OCI-LY1 (cell line): Measurements from ENCODE around the gene MAX.

ENCODE experiments used
- H2AFZ ChIP-seq: fragments of 200-600 bp; sonication (generic), shearing (Covaris generic); 2 replicates; pipeline ENCODE4 v1.6.0; 2014; ENCODE audit warnings: antibody characterized with exemption, mild to moderate bottlenecking, low read length
- H3F3A ChIP-seq: fragments of 200-600 bp; sonication (generic), shearing (Covaris generic); 2 replicates; pipeline ENCODE4 v1.6.0; 2014; ENCODE audit warnings: mild to moderate bottlenecking, antibody characterized with exemption, low read length, moderate library complexity; ENCODE audit not compliant: insufficient read depth
- H3K27ac ChIP-seq: fragments of 200-600 bp; sonication (generic); 2 replicates; pipeline ENCODE4 v1.5.1; 2014; ENCODE audit warnings: low read length, mixed run types, mild to moderate bottlenecking, low read depth; ENCODE audit not compliant: poor library complexity, severe bottlenecking
- H3K27me3 ChIP-seq: fragments of 200-600 bp; sonication (generic); 2 replicates; pipeline ENCODE4 v1.6.0; 2014; ENCODE audit warnings: antibody characterized with exemption, mild to moderate bottlenecking, low read length, moderate library complexity; ENCODE audit not compliant: insufficient read depth
- H3K36me3 ChIP-seq: fragments of 200-600 bp; sonication (generic); 2 replicates; pipeline ENCODE4 v1.6.1; 2014; ENCODE audit warnings: mild to moderate bottlenecking, antibody characterized with exemption, low read length, moderate library complexity, mixed read lengths; ENCODE audit not compliant: insufficient read depth
- H3K4me1 ChIP-seq: fragments of 200-600 bp; sonication (generic); 2 replicates; pipeline ENCODE4 v1.5.1; 2014; ENCODE audit warnings: mild to moderate bottlenecking, low read length, moderate library complexity; ENCODE audit not compliant: insufficient read depth, severe bottlenecking
- H3K4me2 ChIP-seq: fragments of 200-600 bp; sonication (generic), shearing (Covaris generic); 2 replicates; pipeline ENCODE4 v1.6.1; 2014; ENCODE audit warnings: low read length
- H3K4me3 ChIP-seq: fragments of 200-600 bp; sonication (generic); 2 replicates; pipeline ENCODE4 v1.5.1; 2014; ENCODE audit warnings: low read length, low read depth, mild to moderate bottlenecking, mixed read lengths; ENCODE audit not compliant: poor library complexity, severe bottlenecking
- H3K79me2 ChIP-seq: fragments of 200-600 bp; shearing (Covaris generic); 2 replicates; pipeline ENCODE4 v1.6.1; 2016; ENCODE audit warnings: mixed run types, low read length, mixed read lengths; ENCODE audit not compliant: insufficient read depth
- H3K9ac ChIP-seq: fragments of 200-600 bp; sonication (generic), shearing (Covaris generic); 2 replicates; pipeline ENCODE4 v1.6.1; 2014; ENCODE audit warnings: mild to moderate bottlenecking, low read length, mixed read lengths
- H3K9me2 ChIP-seq: fragments of 200-600 bp; sonication (generic), shearing (Covaris generic); 2 replicates; pipeline ENCODE4 v1.6.1; 2014; ENCODE audit warnings: low read depth, mild to moderate bottlenecking, low read length, mixed read lengths
- H3K9me3 ChIP-seq: fragments of 200-600 bp; shearing (Covaris generic); 2 replicates; pipeline ENCODE4 v1.6.1; 2014; ENCODE audit warnings: low read length, mixed read lengths
- H4K20me1 ChIP-seq: fragments of 200-600 bp; sonication (generic), shearing (Covaris generic); 2 replicates; pipeline ENCODE4 v1.6.0; 2016; ENCODE audit warnings: mild to moderate bottlenecking, low read length; ENCODE audit not compliant: insufficient read depth
- CTCF ChIP-seq: fragments of 200-600 bp; sonication (generic), shearing (Covaris generic); IDR thresholded peaks from 2 replicates; pipeline ENCODE4 v1.5.1; 2017; ENCODE audit warnings: mild to moderate bottlenecking, antibody characterized with exemption, low read length, moderate library complexity, mixed read lengths
- EZH2 ChIP-seq: fragments of 200-600 bp; sonication (generic), shearing (Covaris generic); IDR thresholded peaks from 2 replicates; pipeline ENCODE4 v1.8.0; 2017; ENCODE audit warnings: borderline replicate concordance, mixed run types, mild to moderate bottlenecking, antibody characterized with exemption, low read length, moderate library complexity, mixed read lengths

The MAX gene

GRCh38 chr14:65103150-65103760 lies 938 bp upstream of the MAX start:
- TF ChIP-seq EZH2 (no peak), CTCF (no peak; the same call in 1 of the 2 replicates)
- no peaks in the 10 kb centered on the region for H3K9me2 ChIP-seq
- H3K36me3 ChIP-seq: peaks cover 9% of the 10 kb centered on the region; the same call in 1 of the 2 replicates
- H3K27me3 ChIP-seq: no peaks in the 10 kb centered on the region
- peaks cover 36% of the 10 kb centered on the region for H3K4me1 ChIP-seq
- H3K9me3 ChIP-seq: no peaks in the 10 kb centered on the region
- no peaks in the 10 kb centered on the region for H4K20me1 ChIP-seq
- peak overlapping the region; percentile 86 for H3K4me2 ChIP-seq
- H3K27ac ChIP-seq: no peak overlapping the region
- H3K4me3 ChIP-seq: peak overlapping the region; percentile 99
- H3F3A ChIP-seq: no peaks in the 10 kb centered on the region
- peak overlapping the region; percentile 73 for H3K9ac ChIP-seq
- H3K79me2 ChIP-seq: peaks cover 29% of the 10 kb centered on the region
- H2AFZ ChIP-seq: no peak overlapping the region

GRCh38 chr14:65101631-65102440 lies 481 bp downstream of the MAX start:
- peak overlapping the region; percentile 97 for H3K9ac ChIP-seq
- H3K79me2 ChIP-seq: peaks cover 43% of the 10 kb centered on the region
- peaks cover 39% of the 10 kb centered on the region for H3K4me1 ChIP-seq
- peak overlapping the region; percentile 46 for H3K27ac ChIP-seq
- no peak overlapping the region for H2AFZ ChIP-seq
- peak overlapping the region; percentile 99 for H3K4me3 ChIP-seq
- H3K27me3 ChIP-seq: no peaks in the 10 kb centered on the region
- no peaks in the 10 kb centered on the region for H3K9me2 ChIP-seq
- no peaks in the 10 kb centered on the region for H3F3A ChIP-seq
- no peaks in the 10 kb centered on the region for H3K9me3 ChIP-seq
- no peak for TF ChIP-seq EZH2
- peak overlapping the region; percentile 92 for H3K4me2 ChIP-seq
- peaks cover 23% of the 10 kb centered on the region; the same call in 1 of the 2 replicates for H3K36me3 ChIP-seq
- no peaks in the 10 kb centered on the region for H4K20me1 ChIP-seq

GRCh38 chr14:65100922-65101541 lies 1.3 kb downstream of the MAX start:
- peak overlapping the region; percentile 99 for H3K4me3 ChIP-seq
- H3K9me2 ChIP-seq: no peaks in the 10 kb centered on the region
- peaks cover 48% of the 10 kb centered on the region for H3K79me2 ChIP-seq
- no peaks in the 10 kb centered on the region for H3K27me3 ChIP-seq
- peak overlapping the region; percentile 92 for H3K4me2 ChIP-seq
- TF ChIP-seq CTCF: no peak
- TF ChIP-seq EZH2: no peak
- peaks cover 32% of the 10 kb centered on the region; the same call in 1 of the 2 replicates for H3K36me3 ChIP-seq
- no peak overlapping the region for H3K27ac ChIP-seq
- no peaks in the 10 kb centered on the region for H3K9me3 ChIP-seq
- H2AFZ ChIP-seq: no peak overlapping the region
- H3K4me1 ChIP-seq: peaks cover 39% of the 10 kb centered on the region
- H4K20me1 ChIP-seq: no peaks in the 10 kb centered on the region
- H3K9ac ChIP-seq: peak overlapping the region; percentile 97
- no peaks in the 10 kb centered on the region for H3F3A ChIP-seq
